ENCODE results near the gene PDLIM5. TPM values are rescaled to one million over a fixed set of nuclear protein-coding genes. Genes with fewer than 3 reads are reported as not detected.
A peak's percentile ranks its signal among the peaks of the same experiment; 100 is the strongest.

The PDLIM5 gene
- total RNA-seq, 4 donors from 2014 or later, result 473 to 833 (median 673) TPM

DNA sequence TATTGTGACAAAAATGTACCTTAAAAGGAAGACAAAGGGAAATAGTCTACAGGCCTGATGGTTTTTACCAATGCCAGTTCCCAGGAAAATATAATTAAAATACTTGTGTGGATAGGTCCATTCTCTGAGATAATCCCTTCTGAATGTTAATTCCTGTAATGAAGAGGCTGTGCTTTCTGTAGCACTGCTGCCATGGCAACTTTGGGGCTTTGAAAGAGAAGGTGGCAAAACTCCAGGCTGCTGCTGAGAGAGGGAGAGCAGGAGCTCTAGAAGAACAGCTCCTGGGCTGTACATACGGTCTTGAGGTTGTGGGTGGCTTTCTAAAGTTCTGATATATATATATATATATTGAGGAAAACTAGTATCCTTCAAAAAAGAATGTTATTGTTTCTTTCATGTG, 125.4 kb downstream of the PDLIM5 start:
- in situ Hi-C loops (cut with MboI; ENCODE audit: low sequenced_read_pairs in 4 of 4) (no loop called here), intact Hi-C loops (cut with DNase I; ENCODE audit: low total_unique reads) (no loop called here)
- Histone ChIP-seq H3K9me3 (no peaks in the 10 kb centered on the region), H3K27me3 (no peaks in the 10 kb centered on the region), H3K4me3 (no peak overlapping the region), H3K36me3 (peaks cover 0 to 12% of the 10 kb centered on the region in 2 donors), H3K27ac (peak overlapping the region in 2 of 4 donors; percentile 15 to 45), H3K4me1 (peaks cover 57 to 68% of the 10 kb centered on the region in 2 donors)
- TF ChIP-seq POLR2A (IDR thresholded peaks at IDR 0.05), result no peak
- TF ChIP-seq, protein P1, sequence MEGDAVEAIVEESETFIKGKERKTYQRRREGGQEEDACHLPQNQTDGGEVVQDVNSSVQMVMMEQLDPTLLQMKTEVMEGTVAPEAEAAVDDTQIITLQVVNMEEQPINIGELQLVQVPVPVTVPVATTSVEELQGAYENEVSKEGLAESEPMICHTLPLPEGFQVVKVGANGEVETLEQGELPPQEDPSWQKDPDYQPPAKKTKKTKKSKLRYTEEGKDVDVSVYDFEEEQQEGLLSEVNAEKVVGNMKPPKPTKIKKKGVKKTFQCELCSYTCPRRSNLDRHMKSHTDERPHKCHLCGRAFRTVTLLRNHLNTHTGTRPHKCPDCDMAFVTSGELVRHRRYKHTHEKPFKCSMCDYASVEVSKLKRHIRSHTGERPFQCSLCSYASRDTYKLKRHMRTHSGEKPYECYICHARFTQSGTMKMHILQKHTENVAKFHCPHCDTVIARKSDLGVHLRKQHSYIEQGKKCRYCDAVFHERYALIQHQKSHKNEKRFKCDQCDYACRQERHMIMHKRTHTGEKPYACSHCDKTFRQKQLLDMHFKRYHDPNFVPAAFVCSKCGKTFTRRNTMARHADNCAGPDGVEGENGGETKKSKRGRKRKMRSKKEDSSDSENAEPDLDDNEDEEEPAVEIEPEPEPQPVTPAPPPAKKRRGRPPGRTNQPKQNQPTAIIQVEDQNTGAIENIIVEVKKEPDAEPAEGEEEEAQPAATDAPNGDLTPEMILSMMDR (IDR thresholded peaks at IDR 0.05 in 4 of 5, conservative IDR thresholded peaks at IDR 0.05 in 1 of 5), result no peak
- DNase-seq (no peak), ATAC-seq (peak in 1 of 2 donors; percentile 27)

DNA sequence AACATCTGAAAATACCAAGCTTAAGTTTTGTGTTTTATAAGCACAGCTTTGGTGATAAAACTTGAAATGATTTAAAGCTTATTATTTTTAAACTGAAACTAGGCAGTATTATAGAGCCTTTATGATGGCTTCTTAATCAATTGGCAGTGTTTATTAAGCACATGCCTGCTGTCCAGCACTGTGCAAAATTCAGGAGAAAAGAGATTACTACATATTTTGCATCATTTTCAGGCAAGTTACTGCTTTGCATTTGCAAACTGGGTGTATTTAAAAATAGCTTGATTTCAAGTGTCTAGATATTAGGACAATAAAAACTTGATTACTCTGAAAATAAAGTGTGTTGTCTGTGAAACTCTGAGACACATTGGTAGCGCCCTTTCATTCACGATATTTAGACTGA, 126.5 kb downstream of the PDLIM5 start:
- in situ Hi-C loops (cut with MboI; ENCODE audit: low sequenced_read_pairs in 4 of 4), result no loop called here

DNA sequence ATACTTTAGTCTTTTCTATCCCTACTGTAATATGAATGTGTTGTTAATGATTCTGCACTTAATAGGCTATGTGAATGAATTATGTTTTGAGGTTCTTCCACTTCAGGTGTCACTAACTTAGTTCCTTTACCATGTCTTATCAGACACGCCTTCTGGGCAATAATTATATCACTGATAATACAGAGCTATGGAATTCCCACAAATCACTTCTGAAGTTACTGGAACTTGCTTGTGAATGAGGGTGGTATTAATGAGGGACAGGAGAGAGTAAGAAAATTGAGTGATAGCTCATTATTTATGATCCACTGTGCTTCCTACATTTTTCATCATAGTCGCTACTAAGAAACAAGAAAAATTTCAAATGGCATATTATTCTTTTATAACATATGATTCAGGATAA, 130.0 kb downstream of the PDLIM5 start:
- in situ Hi-C loops (cut with MboI; ENCODE audit: low sequenced_read_pairs in 4 of 4), result no loop called here
- H3K27me3 ChIP-seq, result no peaks in the 10 kb centered on the region
- peaks cover 56 to 63% of the 10 kb centered on the region in 2 donors for H3K4me1 ChIP-seq
- H3K36me3 ChIP-seq, result peaks cover 0 to 15% of the 10 kb centered on the region in 2 donors
- H3K4me3 ChIP-seq, result no peak overlapping the region
- no peak for TF ChIP-seq POLR2A (IDR thresholded peaks at IDR 0.05)
- TF ChIP-seq, protein P1 (IDR thresholded peaks at IDR 0.05 in 4 of 5, conservative IDR thresholded peaks at IDR 0.05 in 1 of 5), result no peak
- peak overlapping the region; percentile 25 to 84 (median 72) for H3K27ac ChIP-seq
- ATAC-seq (no peak), DNase-seq (no peak)
- H3K9me3 ChIP-seq, result no peaks in the 10 kb centered on the region
- intact Hi-C loops (cut with DNase I; ENCODE audit: low total_unique reads), result no loop called here

More for the DNA sequence above, 126.5 kb downstream of the PDLIM5 start:
- H3K9me3 ChIP-seq, result no peaks in the 10 kb centered on the region
- TF ChIP-seq POLR2A (IDR thresholded peaks at IDR 0.05), result no peak
- TF ChIP-seq, protein P1 (IDR thresholded peaks at IDR 0.05 in 4 of 5, conservative IDR thresholded peaks at IDR 0.05 in 1 of 5), result no peak
- DNase-seq (no peak), ATAC-seq (no peak)
- no peaks in the 10 kb centered on the region for H3K27me3 ChIP-seq
- peaks cover 62 to 71% of the 10 kb centered on the region in 2 donors for H3K4me1 ChIP-seq
- peaks cover 0 to 12% of the 10 kb centered on the region in 2 donors for H3K36me3 ChIP-seq
- H3K27ac ChIP-seq, result peak overlapping the region in 2 of 4 donors; percentile 8 to 29
- H3K4me3 ChIP-seq, result no peak overlapping the region
- intact Hi-C loops (cut with DNase I; ENCODE audit: low total_unique reads), result no loop called here

DNA sequence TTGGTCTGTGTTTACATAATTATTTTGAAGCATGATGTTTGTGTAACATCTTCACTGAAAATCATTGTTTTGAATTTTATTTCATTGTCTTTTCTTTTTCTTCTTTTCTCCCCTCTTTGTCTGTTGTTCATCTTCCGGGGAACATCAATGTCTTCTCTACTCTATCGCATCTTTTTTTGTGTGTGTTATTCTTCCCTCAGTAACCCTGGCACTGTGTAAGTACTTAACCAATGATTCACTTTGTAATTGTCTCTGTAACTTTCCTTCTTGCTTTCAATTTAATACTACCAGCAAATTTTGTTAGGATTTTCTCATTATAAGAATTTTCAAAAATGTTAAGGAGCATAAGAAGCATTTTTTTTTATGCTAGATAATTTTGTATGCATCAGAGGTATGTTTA, 130.8 kb downstream of the PDLIM5 start:
- intact Hi-C loops (cut with DNase I; ENCODE audit: low total_unique reads) (no loop called here), in situ Hi-C loops (cut with MboI; ENCODE audit: low sequenced_read_pairs in 4 of 4) (no loop called here)
- Histone ChIP-seq H3K36me3 (peaks cover 0 to 23% of the 10 kb centered on the region in 2 donors), H3K9me3 (no peaks in the 10 kb centered on the region), H3K27ac (peak overlapping the region; percentile 25 to 84 (median 72)), H3K4me3 (no peak overlapping the region), H3K27me3 (no peaks in the 10 kb centered on the region), H3K4me1 (peaks cover 49 to 58% of the 10 kb centered on the region in 2 donors)
- TF ChIP-seq, protein P1 (IDR thresholded peaks at IDR 0.05 in 4 of 5, conservative IDR thresholded peaks at IDR 0.05 in 1 of 5), result no peak
- TF ChIP-seq POLR2A (IDR thresholded peaks at IDR 0.05), result no peak
- DNase-seq (no peak), ATAC-seq (no peak)
